Karpas-422 (cell line): Measurements from ENCODE around the gene NECTIN4. TPM values are rescaled to one million over a fixed set of nuclear protein-coding genes. Genes with fewer than 3 reads are reported as not detected.
A peak's percentile ranks its signal among the peaks of the same experiment; 100 is the strongest.
"Not testable (repeated sequence)": the region's sequence is repeated elsewhere in the genome, so short reads cannot be mapped to it uniquely, and the experiment has no call there.

Experiments
- DNase-seq: peaks from one replicate; pipeline ENCODE4 v3.0.0-alpha.2; 2015
- H2AFZ ChIP-seq: fragments of 200-600 bp; sonication (generic); 2 replicates; pipeline ENCODE4 v1.6.1; 2014; ENCODE audit warnings: antibody characterized with exemption, low read length, mixed read lengths
- H3K27ac ChIP-seq: fragments of 200-600 bp; sonication (generic); 2 replicates; pipeline ENCODE4 v1.5.1; 2014; ENCODE audit warnings: mild to moderate bottlenecking, low read length, moderate library complexity
- H3K27me3 ChIP-seq: fragments of 200-600 bp; sonication (generic); 2 replicates; pipeline ENCODE4 v1.6.1; 2014; ENCODE audit warnings: low read length, mixed read lengths
- H3K36me3 ChIP-seq: fragments of 200-600 bp; sonication (generic); 2 replicates; pipeline ENCODE4 v1.6.1; 2014; ENCODE audit warnings: low read length, mixed read lengths; ENCODE audit not compliant: insufficient read depth
- H3K4me1 ChIP-seq: fragments of 200-600 bp; sonication (generic); 2 replicates; pipeline ENCODE4 v1.6.1; 2014; ENCODE audit warnings: mild to moderate bottlenecking, low read length, mixed read lengths
- H3K4me2 ChIP-seq: fragments of 200-600 bp; sonication (generic); 2 replicates; pipeline ENCODE4 v1.6.1; 2014; ENCODE audit warnings: low read length, low read depth, mild to moderate bottlenecking; ENCODE audit not compliant: poor library complexity, severe bottlenecking
- H3K4me3 ChIP-seq: fragments of 200-600 bp; sonication (generic); 2 replicates; pipeline ENCODE4 v1.5.1; 2014; ENCODE audit warnings: mild to moderate bottlenecking, antibody characterized with exemption, low read length, mixed read lengths
- H3K79me2 ChIP-seq: fragments of 200-600 bp; sonication (generic); 2 replicates; pipeline ENCODE4 v1.6.1; 2014; ENCODE audit warnings: mild to moderate bottlenecking, low read length, mixed read lengths
- H3K9ac ChIP-seq: fragments of 200-600 bp; sonication (generic); 2 replicates; pipeline ENCODE4 v1.6.0; 2014; ENCODE audit warnings: low read length
- H3K9me2 ChIP-seq: fragments of 200-600 bp; sonication (generic), shearing (Covaris generic); replicated peaks from 2 replicates; pipeline ENCODE4 v1.6.0; 2014; ENCODE audit warnings: mild to moderate bottlenecking, low read length, moderate library complexity; ENCODE audit not compliant: insufficient read depth
- H3K9me3 ChIP-seq: fragments of 300-700, 200-600 bp; sonication (generic); 2 replicates; pipeline ENCODE4 v1.6.1; 2014; ENCODE audit warnings: low read length, mixed read lengths
- H4K20me1 ChIP-seq: fragments of 200-600 bp; sonication (generic); 2 replicates; pipeline ENCODE4 v1.6.1; 2014; ENCODE audit warnings: mild to moderate bottlenecking, antibody characterized with exemption, low read length, low read depth; ENCODE audit not compliant: insufficient read depth
- total RNA-seq: library from RNA; depleted of rRNA; stranded (reverse); fragments of >200 nt; shearing (Covaris generic); gene quantifications from 2 replicates; pipeline ENCODE4 v1.2.3, GENCODE V29; 2014; ENCODE audit warnings: low replicate concordance

The NECTIN4 gene
- total RNA-seq, 1 experiment from 2014 or later = not detected

DNA sequence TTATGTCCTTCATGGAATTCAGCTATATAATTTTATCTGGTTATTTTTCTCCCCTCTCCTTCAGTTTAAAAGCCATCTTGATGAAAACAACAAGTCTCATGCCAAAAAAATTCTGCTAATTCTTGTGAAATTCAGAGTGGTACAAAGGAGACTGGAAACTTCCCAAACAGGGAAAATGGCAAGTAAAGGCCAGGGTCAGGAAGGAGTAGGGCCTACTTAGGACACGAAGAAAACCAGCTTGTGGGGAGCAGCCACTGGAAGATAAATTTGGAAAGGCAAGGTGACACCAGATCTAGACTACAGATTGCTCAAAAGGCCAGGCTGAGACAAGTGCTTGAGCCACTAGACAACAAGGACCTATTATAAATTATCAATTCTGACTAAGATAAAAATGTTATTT lies 56.9 kb downstream of the NECTIN4 start:
- DNase-seq = no peak
- Histone ChIP-seq H3K4me1 (no peaks in the 10 kb centered on the region), H3K9ac (no peak overlapping the region), H3K4me3 (no peak overlapping the region), H3K27me3 (no peaks in the 10 kb centered on the region), H3K9me2 (no peaks in the 10 kb centered on the region), H3K4me2 (no peak overlapping the region), H3K27ac (no peak overlapping the region), H3K36me3 (no peaks in the 10 kb centered on the region), H3K9me3 (no peaks in the 10 kb centered on the region), H2AFZ (no peak overlapping the region), H4K20me1 (no peaks in the 10 kb centered on the region), H3K79me2 (no peaks in the 10 kb centered on the region)

GRCh38 chr1:161031874-161032273 lies 57.5 kb downstream of the NECTIN4 start:
- H2AFZ ChIP-seq = no peak overlapping the region
- no peaks in the 10 kb centered on the region for H4K20me1 ChIP-seq
- no peaks in the 10 kb centered on the region for H3K9me2 ChIP-seq
- H3K27me3 ChIP-seq = no peaks in the 10 kb centered on the region
- no peak overlapping the region for H3K9ac ChIP-seq
- DNase-seq = peak; percentile 29
- no peaks in the 10 kb centered on the region for H3K4me1 ChIP-seq
- H3K36me3 ChIP-seq = no peaks in the 10 kb centered on the region
- no peak overlapping the region for H3K4me3 ChIP-seq
- no peaks in the 10 kb centered on the region for H3K79me2 ChIP-seq
- H3K4me2 ChIP-seq = no peak overlapping the region
- no peak overlapping the region for H3K27ac ChIP-seq
- H3K9me3 ChIP-seq = no peaks in the 10 kb centered on the region

DNA sequence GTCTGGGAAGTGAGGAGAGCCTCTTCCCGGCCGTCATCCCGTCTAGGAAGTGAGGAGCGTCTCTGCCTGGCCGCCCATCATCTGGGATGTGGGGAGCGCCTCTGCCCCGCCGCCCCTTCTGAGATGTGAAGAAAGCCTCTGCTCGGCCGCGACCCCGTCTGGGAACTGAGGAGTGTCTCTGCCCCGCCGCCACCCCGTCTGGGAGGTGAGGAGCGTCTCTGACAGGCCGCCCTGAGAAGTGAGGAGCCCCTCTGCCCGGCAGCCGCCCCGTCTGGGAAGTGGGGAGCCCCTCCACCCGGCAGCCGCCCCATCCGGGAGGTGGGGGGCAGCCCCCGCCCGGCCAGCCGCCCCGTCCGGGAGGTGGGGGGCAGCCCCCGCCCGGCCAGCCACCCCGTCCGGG lies 59.9 kb downstream of the NECTIN4 start:
- H2AFZ ChIP-seq, H3K27ac ChIP-seq, H3K9me2 ChIP-seq, H3K9ac ChIP-seq, H3K9me3 ChIP-seq, DNase-seq, H3K4me2 ChIP-seq, H4K20me1 ChIP-seq, H3K27me3 ChIP-seq, H3K79me2 ChIP-seq, H3K4me3 ChIP-seq, H3K36me3 ChIP-seq, H3K4me1 ChIP-seq: not testable (repeated sequence)

- not testable (repeated sequence) for H3K4me1 ChIP-seq, H3K9me3 ChIP-seq, H3K9me2 ChIP-seq, H3K4me3 ChIP-seq, H2AFZ ChIP-seq, H3K9ac ChIP-seq, H3K27me3 ChIP-seq, H3K79me2 ChIP-seq, DNase-seq, H3K36me3 ChIP-seq, H3K4me2 ChIP-seq, H4K20me1 ChIP-seq, H3K27ac ChIP-seq
These were observed 62.4 kb downstream of the NECTIN4 start for GRCh38 chr1:161026954-161027353.

DNA sequence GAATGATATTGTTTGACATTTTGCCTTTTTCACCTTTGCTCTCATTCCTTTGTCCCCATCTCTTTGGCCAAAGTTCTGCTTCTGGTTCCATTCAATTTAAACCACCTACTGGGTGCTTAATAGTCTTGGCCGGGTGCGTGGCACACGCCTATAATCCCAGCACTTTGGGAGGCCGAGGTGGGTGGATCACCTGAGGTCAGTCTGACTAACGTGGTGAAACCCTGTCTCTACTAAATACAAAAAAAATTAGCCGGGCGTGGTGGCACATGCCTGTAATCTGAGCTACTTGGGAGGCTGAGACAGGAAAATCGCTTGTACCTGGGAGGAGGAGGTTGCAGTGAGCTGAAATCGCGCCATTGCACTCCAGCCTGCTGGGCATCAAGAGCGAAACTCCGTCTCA lies 66.9 kb downstream of the NECTIN4 start:
- not testable (repeated sequence) for DNase-seq, H3K36me3 ChIP-seq, H3K79me2 ChIP-seq, H4K20me1 ChIP-seq, H3K9me2 ChIP-seq, H2AFZ ChIP-seq, H3K27me3 ChIP-seq, H3K9ac ChIP-seq, H3K4me3 ChIP-seq, H3K9me3 ChIP-seq, H3K27ac ChIP-seq, H3K4me2 ChIP-seq
- H3K4me1 ChIP-seq = peaks cover 23% of the 10 kb centered on the region

GRCh38 chr1:161021970-161022353 lies 67.4 kb downstream of the NECTIN4 start:
- DNase-seq = no peak
- no peaks in the 10 kb centered on the region for H3K9me3 ChIP-seq
- H3K9me2 ChIP-seq = no peaks in the 10 kb centered on the region
- H3K27ac ChIP-seq = no peak overlapping the region
- H3K4me3 ChIP-seq = no peak overlapping the region
- no peaks in the 10 kb centered on the region for H3K79me2 ChIP-seq
- H2AFZ ChIP-seq = no peak overlapping the region
- H4K20me1 ChIP-seq = no peaks in the 10 kb centered on the region
- no peak overlapping the region for H3K9ac ChIP-seq
- no peaks in the 10 kb centered on the region for H3K36me3 ChIP-seq
- H3K27me3 ChIP-seq = no peaks in the 10 kb centered on the region
- H3K4me2 ChIP-seq = peak overlapping the region; percentile 82
- peaks cover 23% of the 10 kb centered on the region for H3K4me1 ChIP-seq

DNA sequence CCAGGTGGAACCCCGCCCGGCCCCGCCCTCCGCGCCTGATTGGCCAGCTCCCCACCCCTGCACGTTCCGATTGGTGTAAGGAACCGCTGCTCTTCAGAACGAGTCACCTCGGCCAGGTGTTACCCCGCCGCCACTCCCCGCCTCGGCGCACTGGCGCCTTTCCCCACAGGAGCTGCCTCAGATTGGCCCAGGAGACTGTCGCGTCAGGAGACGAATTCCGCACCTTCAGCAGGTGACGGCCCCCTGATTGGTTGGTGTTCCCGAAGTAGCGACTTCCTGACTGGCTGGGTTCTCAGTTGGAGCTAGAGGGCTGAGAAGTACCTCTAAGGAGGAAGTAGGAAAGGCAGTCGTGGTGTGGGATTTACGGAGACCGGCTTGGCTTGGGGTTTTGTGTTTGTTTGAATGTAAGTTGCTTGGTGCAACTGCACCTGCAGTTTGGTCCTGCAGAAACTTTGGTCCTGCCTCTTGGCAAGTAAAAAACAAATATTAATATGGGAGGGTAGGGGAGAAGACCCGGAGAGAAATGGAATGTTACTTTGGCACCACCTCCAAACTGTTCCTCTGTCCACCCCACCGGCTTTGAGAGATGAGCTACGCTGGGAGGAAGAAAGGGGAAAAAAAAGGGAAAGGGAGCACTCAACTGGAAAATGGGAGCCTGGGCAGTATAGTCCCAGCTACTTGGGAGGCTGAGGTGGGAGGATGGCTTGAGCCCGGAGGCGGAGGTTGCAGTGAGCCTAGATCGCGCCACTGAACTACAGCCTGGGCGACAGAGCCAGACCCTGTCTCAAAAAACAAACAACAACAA lies 68.0 kb downstream of the NECTIN4 start:
- Histone ChIP-seq H2AFZ (peak overlapping the region; percentile 70), H3K27ac (no peak overlapping the region), H3K4me3 (peak overlapping the region; percentile 65), H3K4me2 (peak overlapping the region; percentile 82), H3K79me2 (no peaks in the 10 kb centered on the region), H3K4me1 (peaks cover 25% of the 10 kb centered on the region), H3K27me3 (no peaks in the 10 kb centered on the region), H3K9me2 (no peaks in the 10 kb centered on the region), H3K36me3 (no peaks in the 10 kb centered on the region), H3K9ac (no peak overlapping the region), H4K20me1 (no peaks in the 10 kb centered on the region), H3K9me3 (no peaks in the 10 kb centered on the region)
- DNase-seq = peak; percentile 82
